Right atrium auricular region (tissue), 2 donors: ENCODE results near the gene IL1R2. TPM values are rescaled to one million over a fixed set of nuclear protein-coding genes. Genes with fewer than 3 reads are reported as not detected.

Experiments
- DNase-seq: peaks from one replicate; pipeline ENCODE4 v3.0.0-alpha.2; 2019; ENCODE audit warnings: low spot score
- H3K27ac ChIP-seq, 2 donors: fragments of 200-600 bp; sonication (generic); 1 replicate in 1 of 2; 2 replicates in 1 of 2; pipeline ENCODE4 v1.5.1; 2016 to 2019
- H3K27me3 ChIP-seq, 2 donors: fragments of 200-600 bp; sonication (generic); one replicate each; pipeline versions ENCODE4 v1.5.1 to v1.6.0; 2017 to 2019
- H3K36me3 ChIP-seq: fragments of 200-600 bp; sonication (generic); one replicate; pipeline ENCODE4 v1.5.1; 2016
- H3K4me1 ChIP-seq, 2 donors: fragments of 200-600 bp; sonication (generic); one replicate each; pipeline versions ENCODE4 v1.5.1 to v1.6.0; 2017 to 2019
- H3K4me3 ChIP-seq, 2 donors: fragments of 200-600 bp; sonication (generic); 1 replicate in 1 of 2; 2 replicates in 1 of 2; pipeline ENCODE4 v1.5.1; 2017 to 2019; ENCODE audit warnings: mild to moderate bottlenecking in 1 of 2, moderate library complexity in 1 of 2
- H3K9me3 ChIP-seq, 2 donors: fragments of 200-600 bp; sonication (generic); one replicate each; pipeline ENCODE4 v1.5.1; 2019
- total RNA-seq, 2 donors: library from RNA; depleted of rRNA; stranded (reverse); fragments of >200 nt; gene quantifications; one replicate each; pipeline ENCODE4 v1.1.0, GENCODE V29; 2016
- TF ChIP-seq, protein P1 (sequence below), 2 donors: fragments of 200-600 bp; sonication (generic); IDR thresholded peaks; one replicate each; pipeline ENCODE4 v1.5.1; 2019; ENCODE audit warnings: antibody characterized with exemption in 2 of 2

The IL1R2 gene, protein sequence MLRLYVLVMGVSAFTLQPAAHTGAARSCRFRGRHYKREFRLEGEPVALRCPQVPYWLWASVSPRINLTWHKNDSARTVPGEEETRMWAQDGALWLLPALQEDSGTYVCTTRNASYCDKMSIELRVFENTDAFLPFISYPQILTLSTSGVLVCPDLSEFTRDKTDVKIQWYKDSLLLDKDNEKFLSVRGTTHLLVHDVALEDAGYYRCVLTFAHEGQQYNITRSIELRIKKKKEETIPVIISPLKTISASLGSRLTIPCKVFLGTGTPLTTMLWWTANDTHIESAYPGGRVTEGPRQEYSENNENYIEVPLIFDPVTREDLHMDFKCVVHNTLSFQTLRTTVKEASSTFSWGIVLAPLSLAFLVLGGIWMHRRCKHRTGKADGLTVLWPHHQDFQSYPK
- total RNA-seq: 10 to 100 TPM in 1 of 2 donors, 1 to 10 TPM in 1; 2.8 to 16.1 TPM

DNA sequence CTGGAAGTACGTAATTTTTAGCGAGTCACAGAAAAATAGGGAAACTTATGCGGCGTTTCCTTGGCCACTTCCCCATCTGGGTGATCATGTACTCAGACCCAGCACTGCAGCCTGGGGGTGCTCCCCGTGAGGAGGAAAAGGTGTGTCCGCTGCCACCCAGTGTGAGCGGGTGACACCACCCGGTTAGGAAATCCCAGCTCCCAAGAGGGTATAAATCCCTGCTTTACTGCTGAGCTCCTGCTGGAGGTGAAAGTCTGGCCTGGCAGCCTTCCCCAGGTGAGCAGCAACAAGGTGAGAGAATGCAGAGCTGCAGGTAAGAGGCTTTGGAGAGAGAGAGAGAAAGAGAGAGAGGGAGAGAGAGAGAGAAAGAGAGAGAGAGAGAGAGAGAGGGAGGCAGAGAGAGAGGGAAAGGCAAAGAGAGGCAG, at the start of gene IL1R2:
Gene IL1R2 (plus strand): TSS at position 240 of the 425 bp plus-strand sequence. CDS start 16,616 bp downstream, outside the sequence.
- Histone ChIP-seq H3K4me1 (no peaks in the 10 kb centered on the region), H3K27me3 (no peaks in the 10 kb centered on the region), H3K9me3 (no peaks in the 10 kb centered on the region), H3K4me3 (no peak within 1 kb of the TSS), H3K36me3 (no peaks in the 10 kb centered on the region), H3K27ac (no peak within 1 kb of the TSS)
- DNase-seq: no peak
- TF ChIP-seq, protein P1, sequence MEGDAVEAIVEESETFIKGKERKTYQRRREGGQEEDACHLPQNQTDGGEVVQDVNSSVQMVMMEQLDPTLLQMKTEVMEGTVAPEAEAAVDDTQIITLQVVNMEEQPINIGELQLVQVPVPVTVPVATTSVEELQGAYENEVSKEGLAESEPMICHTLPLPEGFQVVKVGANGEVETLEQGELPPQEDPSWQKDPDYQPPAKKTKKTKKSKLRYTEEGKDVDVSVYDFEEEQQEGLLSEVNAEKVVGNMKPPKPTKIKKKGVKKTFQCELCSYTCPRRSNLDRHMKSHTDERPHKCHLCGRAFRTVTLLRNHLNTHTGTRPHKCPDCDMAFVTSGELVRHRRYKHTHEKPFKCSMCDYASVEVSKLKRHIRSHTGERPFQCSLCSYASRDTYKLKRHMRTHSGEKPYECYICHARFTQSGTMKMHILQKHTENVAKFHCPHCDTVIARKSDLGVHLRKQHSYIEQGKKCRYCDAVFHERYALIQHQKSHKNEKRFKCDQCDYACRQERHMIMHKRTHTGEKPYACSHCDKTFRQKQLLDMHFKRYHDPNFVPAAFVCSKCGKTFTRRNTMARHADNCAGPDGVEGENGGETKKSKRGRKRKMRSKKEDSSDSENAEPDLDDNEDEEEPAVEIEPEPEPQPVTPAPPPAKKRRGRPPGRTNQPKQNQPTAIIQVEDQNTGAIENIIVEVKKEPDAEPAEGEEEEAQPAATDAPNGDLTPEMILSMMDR (IDR thresholded peaks at IDR 0.05): no peak

DNA sequence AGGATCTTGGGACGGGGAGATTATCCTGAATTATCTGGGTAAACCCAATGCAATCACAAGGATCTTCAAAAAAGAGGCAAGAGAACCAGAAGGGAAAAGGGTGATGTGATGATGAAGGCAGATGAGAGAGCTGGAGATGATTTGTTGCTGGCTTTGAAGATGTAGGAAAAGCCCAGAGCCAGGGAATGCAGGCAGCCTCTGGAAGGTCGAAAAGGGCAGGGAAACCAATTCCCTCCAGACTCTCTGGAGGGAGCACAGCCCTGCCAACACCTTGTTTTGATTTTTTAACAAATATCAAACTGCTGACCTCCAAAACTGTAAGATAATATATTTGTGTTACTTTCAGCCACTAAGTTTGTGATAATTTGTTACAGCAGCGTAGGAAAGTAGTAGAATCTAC, 48.9 kb upstream of the IL1R2 start:
- Histone ChIP-seq H3K27me3 (no peaks in the 10 kb centered on the region), H3K36me3 (no peaks in the 10 kb centered on the region), H3K4me1 (no peaks in the 10 kb centered on the region), H3K4me3 (no peak overlapping the region), H3K27ac (no peak overlapping the region), H3K9me3 (no peaks in the 10 kb centered on the region)
- TF ChIP-seq, protein P1 (IDR thresholded peaks at IDR 0.05): no peak
- DNase-seq: no peak

DNA sequence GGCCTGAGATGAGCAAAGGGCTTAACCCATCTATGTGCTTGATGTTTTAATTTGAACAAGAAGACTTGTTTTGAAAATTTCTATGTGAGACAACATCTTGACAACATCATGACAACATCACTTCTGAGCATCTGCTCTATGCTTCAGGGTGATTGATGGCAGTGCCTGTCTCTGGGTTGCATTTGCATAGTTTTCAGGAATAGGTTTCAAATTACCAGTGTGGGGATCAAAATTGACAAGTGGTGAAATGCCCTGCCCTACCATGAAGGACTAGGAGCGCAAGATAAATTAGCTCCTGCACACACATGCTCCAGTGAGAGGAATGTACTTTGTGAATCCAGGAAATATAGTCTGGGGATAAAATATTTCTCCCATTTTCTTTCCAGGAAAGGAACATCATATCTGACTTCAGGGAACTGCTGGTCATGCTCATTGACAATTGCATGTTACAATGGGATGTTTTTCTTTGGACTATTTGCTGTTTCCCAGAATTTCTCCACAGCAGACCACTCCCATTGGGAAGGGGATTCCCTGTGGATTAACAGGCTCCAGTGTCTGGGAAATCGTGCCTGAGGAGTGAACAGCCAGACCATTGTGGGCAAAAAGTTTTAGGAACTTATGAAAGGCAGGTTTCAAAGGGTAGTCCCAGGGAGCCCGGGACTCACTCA, 45.3 kb upstream of the IL1R2 start:
- no peak overlapping the region for H3K4me3 ChIP-seq
- no peak overlapping the region for H3K27ac ChIP-seq
- no peaks in the 10 kb centered on the region for H3K36me3 ChIP-seq
- H3K9me3 ChIP-seq: peaks cover 0 to 4% of the 10 kb centered on the region in 2 donors
- no peaks in the 10 kb centered on the region for H3K27me3 ChIP-seq
- DNase-seq: no peak
- no peaks in the 10 kb centered on the region for H3K4me1 ChIP-seq
- TF ChIP-seq, protein P1 (IDR thresholded peaks at IDR 0.05): no peak

DNA sequence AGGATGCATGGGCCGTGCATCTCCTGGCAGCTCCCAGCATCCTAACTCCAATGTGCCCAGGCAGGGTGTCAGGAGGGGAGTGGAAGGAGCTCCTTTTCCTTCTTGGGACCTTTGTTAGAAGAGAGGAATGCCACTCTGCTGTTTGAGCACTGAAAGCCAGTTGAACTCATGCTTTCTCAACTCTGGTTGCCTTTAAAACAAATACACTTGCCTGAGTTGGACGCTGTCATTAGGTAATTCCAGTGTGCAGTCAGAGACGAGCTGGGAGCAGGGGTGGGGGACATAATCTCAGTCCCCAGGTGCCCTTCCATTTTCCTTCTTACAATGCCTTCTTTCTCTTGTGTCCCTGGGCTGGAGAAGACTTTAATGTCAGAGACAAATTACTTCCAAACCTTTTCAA, 44.4 kb upstream of the IL1R2 start:
- TF ChIP-seq, protein P1 (IDR thresholded peaks at IDR 0.05): no peak
- H3K4me3 ChIP-seq: no peak overlapping the region
- H3K9me3 ChIP-seq: peaks cover 0 to 4% of the 10 kb centered on the region in 2 donors
- DNase-seq: no peak
- H3K36me3 ChIP-seq: no peaks in the 10 kb centered on the region
- H3K27me3 ChIP-seq: no peaks in the 10 kb centered on the region
- H3K27ac ChIP-seq: no peak overlapping the region
- H3K4me1 ChIP-seq: no peaks in the 10 kb centered on the region

DNA sequence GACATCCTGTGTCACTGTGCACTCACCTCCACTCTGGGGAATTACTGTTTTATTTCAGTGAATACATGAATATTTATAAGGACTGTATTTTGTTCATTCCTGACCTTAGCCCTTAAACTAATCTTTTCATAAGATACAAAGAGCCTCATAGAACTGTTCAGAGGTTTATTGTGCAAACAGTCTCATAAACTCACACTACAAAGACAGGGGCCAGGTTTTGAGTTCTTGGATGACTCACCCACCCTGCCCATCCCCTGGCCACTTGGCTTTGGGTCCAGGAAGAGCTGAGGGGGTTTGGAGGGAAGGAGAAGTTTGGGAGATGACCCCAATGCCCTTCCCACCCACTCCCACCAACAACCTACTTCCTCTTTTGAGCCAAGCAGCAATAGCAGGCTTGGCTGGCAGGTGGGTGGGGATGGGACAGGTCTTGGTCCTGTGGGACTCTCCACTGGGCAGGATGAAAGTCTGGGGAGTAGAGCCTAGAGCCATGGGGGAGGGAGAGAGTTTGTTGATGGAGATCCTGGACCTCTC, 43.1 kb upstream of the IL1R2 start:
- DNase-seq: no peak
- no peaks in the 10 kb centered on the region for H3K36me3 ChIP-seq
- H3K27ac ChIP-seq: no peak overlapping the region
- H3K4me3 ChIP-seq: no peak overlapping the region
- TF ChIP-seq, protein P1 (IDR thresholded peaks at IDR 0.05): no peak
- H3K4me1 ChIP-seq: no peaks in the 10 kb centered on the region
- H3K27me3 ChIP-seq: no peaks in the 10 kb centered on the region
- H3K9me3 ChIP-seq: peaks cover 0 to 4% of the 10 kb centered on the region in 2 donors
